ENCODE measurements around the gene PDE6G. TPM values are rescaled to one million over a fixed set of nuclear protein-coding genes. Genes with fewer than 3 reads are reported as not detected.

The PDE6G gene
- total and polyA plus RNA-seq, 2 donors (not counting 3 experiments of a cell fraction or from before 2014, with no cell fraction given) = 1.8 to 3.7 TPM

DNA sequence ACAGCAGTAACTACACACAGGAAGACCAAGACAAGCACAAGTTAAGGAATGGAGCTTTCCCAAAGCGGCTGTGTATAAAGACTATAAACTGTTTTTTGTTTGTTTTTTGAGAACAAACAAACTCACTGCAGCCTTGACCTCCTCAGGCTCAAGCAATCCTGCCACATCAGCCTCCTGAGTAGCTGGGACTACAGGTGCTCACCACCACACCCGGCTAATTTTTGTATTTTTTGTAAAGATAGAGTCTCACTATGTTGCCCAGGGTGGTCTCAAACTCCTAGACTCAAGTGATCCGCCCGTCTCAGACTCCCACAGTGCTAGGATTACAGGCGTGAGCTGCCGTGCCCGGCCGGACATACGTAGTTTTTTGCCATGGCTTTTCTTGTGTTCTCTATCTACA, 4.1 kb upstream of the PDE6G start:
- DNase-seq (ENCODE audit: low read depth, low spot score) (no peak), FAIRE-seq (no peak)
- Histone ChIP-seq H3K27ac (ENCODE audit: insufficient read depth, low read depth, low read length) (no peak overlapping the region), H3K9ac (replicated peaks; ENCODE audit: extremely low read depth, insufficient read depth, low read length) (no peak overlapping the region), H3K9me3 (replicated peaks; ENCODE audit: control insufficient read depth, insufficient read depth, low read length) (no peaks in the 10 kb centered on the region), H4K20me1 (replicated peaks; ENCODE audit: control insufficient read depth, extremely low read depth, insufficient read depth, low read length) (no peaks in the 10 kb centered on the region), H2AFZ (ENCODE audit: low read depth, low read length) (no peak overlapping the region), H3K36me3 (ENCODE audit: control insufficient read depth in 2 of 2, extremely low read depth in 1 of 2, insufficient read depth in 2 of 2, low read length in 2 of 2) (peaks cover 0 to 3% of the 10 kb centered on the region in 2 experiments), H3K79me2 (ENCODE audit: control insufficient read depth, insufficient read depth, low read length) (peaks cover 5% of the 10 kb centered on the region), H3K9me1 (replicated peaks; ENCODE audit: control insufficient read depth, extremely low read depth, insufficient read depth, low read length) (no peaks in the 10 kb centered on the region), H3K27me3 (ENCODE audit: control insufficient read depth in 2 of 2, insufficient read depth in 2 of 2, low read length in 2 of 2) (no peaks in the 10 kb centered on the region), H3K4me2 (ENCODE audit: insufficient read depth, low read length) (no peak overlapping the region), H3K4me1 (ENCODE audit: control insufficient read depth, extremely low read depth, insufficient read depth, low read length) (peaks cover 13% of the 10 kb centered on the region), H3K4me3 (replicated peaks in 1 of 3; ENCODE audit: insufficient read depth in 1 of 3, low read depth in 1 of 3, low read length in 3 of 3) (no peak overlapping the region)
- ChIA-PET CTCF (no interaction called here), POLR2A (no interaction called here)
- TF ChIP-seq, protein P1, sequence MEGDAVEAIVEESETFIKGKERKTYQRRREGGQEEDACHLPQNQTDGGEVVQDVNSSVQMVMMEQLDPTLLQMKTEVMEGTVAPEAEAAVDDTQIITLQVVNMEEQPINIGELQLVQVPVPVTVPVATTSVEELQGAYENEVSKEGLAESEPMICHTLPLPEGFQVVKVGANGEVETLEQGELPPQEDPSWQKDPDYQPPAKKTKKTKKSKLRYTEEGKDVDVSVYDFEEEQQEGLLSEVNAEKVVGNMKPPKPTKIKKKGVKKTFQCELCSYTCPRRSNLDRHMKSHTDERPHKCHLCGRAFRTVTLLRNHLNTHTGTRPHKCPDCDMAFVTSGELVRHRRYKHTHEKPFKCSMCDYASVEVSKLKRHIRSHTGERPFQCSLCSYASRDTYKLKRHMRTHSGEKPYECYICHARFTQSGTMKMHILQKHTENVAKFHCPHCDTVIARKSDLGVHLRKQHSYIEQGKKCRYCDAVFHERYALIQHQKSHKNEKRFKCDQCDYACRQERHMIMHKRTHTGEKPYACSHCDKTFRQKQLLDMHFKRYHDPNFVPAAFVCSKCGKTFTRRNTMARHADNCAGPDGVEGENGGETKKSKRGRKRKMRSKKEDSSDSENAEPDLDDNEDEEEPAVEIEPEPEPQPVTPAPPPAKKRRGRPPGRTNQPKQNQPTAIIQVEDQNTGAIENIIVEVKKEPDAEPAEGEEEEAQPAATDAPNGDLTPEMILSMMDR (IDR thresholded peaks at IDR 0.05; ENCODE audit: extremely low read depth in 1 of 2, insufficient read depth in 1 of 2, low read depth in 1 of 2, low read length in 2 of 2) = no peak
- TF ChIP-seq POLR2AphosphoS5 (IDR thresholded peaks at IDR 0.05; ENCODE audit: insufficient read depth, low read depth, low read length) (no peak), FOS (IDR thresholded peaks at IDR 0.05; ENCODE audit: borderline replicate concordance, insufficient read depth, low read length) (no peak), JUN (IDR thresholded peaks at IDR 0.05; ENCODE audit: borderline replicate concordance, insufficient read depth, insufficient read length, low read depth) (no peak), POLR2A (IDR thresholded peaks at IDR 0.05; ENCODE audit: low read depth, low read length) (no peak), EZH2 (IDR thresholded peaks at IDR 0.05; ENCODE audit: borderline replicate concordance, low read depth, low read length, severe bottlenecking) (no peak), MYC (IDR thresholded peaks at IDR 0.05; ENCODE audit: low read depth, low read length) (no peak), GATA2 (IDR thresholded peaks at IDR 0.05; ENCODE audit: insufficient read depth, insufficient read length, low read depth, low read length) (no peak)
- TF ChIP-seq, protein P2, sequence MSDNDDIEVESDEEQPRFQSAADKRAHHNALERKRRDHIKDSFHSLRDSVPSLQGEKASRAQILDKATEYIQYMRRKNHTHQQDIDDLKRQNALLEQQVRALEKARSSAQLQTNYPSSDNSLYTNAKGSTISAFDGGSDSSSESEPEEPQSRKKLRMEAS (IDR thresholded peaks at IDR 0.05; ENCODE audit: insufficient read depth, insufficient read length) = no peak
- BruUV-seq (replicated peaks) = no TSS peak
- intact Hi-C loops (cut with micrococcal nuclease) (no loop called here), dilution Hi-C loops (cut with MboI; ENCODE audit: extremely low pct_ligation_motif_present, low sequenced_read_pairs) (no loop called here)

All from endothelial cell of umbilical vein (primary cell).